Spinal cord (tissue), 10 donors: ENCODE measurements around the gene CEACAM19. TPM values are rescaled to one million over a fixed set of nuclear protein-coding genes. Genes with fewer than 3 reads are reported as not detected.
"Not testable (repeated sequence)": the region's sequence is repeated elsewhere in the genome, so short reads cannot be mapped to it uniquely, and the experiment has no call there.

Experiments used
- DNase-seq, 6 donors: peaks; one replicate each; pipeline versions ENCODE4 v3.0.0 to v3.0.0-alpha.2; 2013 to 2015; ENCODE audit warnings: low spot score in 6 of 6, low read depth in 4 of 6
- H3K27ac ChIP-seq: one replicate; pipeline ENCODE4 v1.5.1; 2013; ENCODE audit warnings: low read depth, low read length, control low read depth
- H3K27me3 ChIP-seq: one replicate; pipeline ENCODE4 v1.6.1; 2013; ENCODE audit warnings: low read length; ENCODE audit not compliant: control insufficient read depth, insufficient read depth
- H3K36me3 ChIP-seq: one replicate; pipeline ENCODE4 v1.6.1; 2013; ENCODE audit warnings: low read length; ENCODE audit not compliant: control insufficient read depth, insufficient read depth
- H3K4me1 ChIP-seq: one replicate; pipeline ENCODE4 v1.6.1; 2013; ENCODE audit warnings: low read length; ENCODE audit not compliant: control insufficient read depth, insufficient read depth
- H3K4me3 ChIP-seq: one replicate; pipeline ENCODE4 v1.5.1; 2013; ENCODE audit warnings: low read depth, low read length, control low read depth
- H3K9me3 ChIP-seq: one replicate; pipeline ENCODE4 v1.6.1; 2013; ENCODE audit warnings: low read length; ENCODE audit not compliant: control insufficient read depth, insufficient read depth
- WGBS: methylation state at CpG from one replicate; pipeline ENCODE4 v1.1.5; 2013; ENCODE audit warnings: missing lambda C conversion rate; ENCODE audit not compliant: insufficient coverage; 5-methylcytosine and 5-hydroxymethylcytosine counted together
- polyA plus RNA-seq, 2 donors: library from polyadenylated mRNA; unstranded; fragments of 120-200 nt; gene quantifications; one replicate each; pipeline ENCODE4 v1.2.1, GENCODE V29; 2013; ENCODE audit not compliant: insufficient read length in 2 of 2
- total RNA-seq, 2 donors: library from RNA; depleted of rRNA in 1 of 2; stranded (reverse); fragments of 120-200 nt in 1 of 2; fragments of >200 nt in 1 of 2; gene quantifications; one replicate each; pipeline versions ENCODE4 v1.2.3 to v1.2.4, GENCODE V29; 2013 to 2014
- donor health status: healthy.

The CEACAM19 gene
- total and polyA plus RNA-seq, 4 donors = 0.79 to 21.5 (median 7.0) TPM

DNA sequence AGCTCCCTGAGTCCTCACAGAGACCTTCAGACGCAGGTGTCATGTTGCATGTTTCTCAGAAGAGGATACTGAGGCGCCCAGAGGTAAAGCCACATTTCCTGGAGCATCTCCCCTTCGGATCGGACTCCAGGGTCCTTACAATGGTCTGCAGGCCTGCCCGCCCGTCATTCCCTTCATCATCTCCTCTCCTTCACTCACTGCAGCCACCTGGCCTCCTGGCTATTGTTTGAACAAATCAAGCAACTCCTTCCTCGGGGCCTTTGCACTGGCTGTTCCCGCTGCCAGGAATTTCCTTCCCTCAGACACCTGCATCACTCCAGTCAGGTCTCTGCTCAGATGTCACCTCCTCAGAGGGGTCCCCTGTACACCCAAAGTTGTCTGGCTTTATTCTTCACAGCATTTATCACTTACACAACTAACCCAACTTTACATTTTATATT is 48.0 kb downstream of the CEACAM19 start:
- H3K27ac ChIP-seq = no peak overlapping the region
- 89% methylated on average over 8 of the region's 8 CpGs for WGBS

DNA sequence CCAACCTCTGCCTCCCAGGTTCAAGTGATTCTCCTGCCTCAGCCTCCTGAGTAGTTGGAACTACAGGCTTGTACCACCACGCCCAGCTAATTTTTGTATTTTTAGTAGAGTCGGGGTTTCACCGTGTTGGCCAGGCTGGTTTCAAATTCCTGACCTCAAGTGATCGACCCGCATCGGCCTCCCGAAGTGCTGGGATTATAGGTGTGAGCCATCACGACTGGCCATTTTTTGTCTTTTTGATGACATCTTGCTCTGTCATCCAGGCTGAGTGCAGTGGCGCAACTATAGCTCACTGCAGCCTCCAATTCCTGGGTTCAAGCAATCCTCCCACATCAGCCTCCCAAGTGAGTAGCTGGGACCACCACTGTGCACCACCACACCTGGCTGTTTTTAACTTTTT is 49.1 kb downstream of the CEACAM19 start:
- not testable (repeated sequence) for H3K36me3 ChIP-seq, DNase-seq, H3K9me3 ChIP-seq, H3K4me3 ChIP-seq, H3K27ac ChIP-seq, H3K27me3 ChIP-seq
- WGBS = 96% methylated on average over 9 of the region's 9 CpGs
- peaks cover 12% of the 10 kb centered on the region for H3K4me1 ChIP-seq

More for the DNA sequence above, 48.0 kb downstream of the CEACAM19 start:
- Histone ChIP-seq H3K4me3 (no peak overlapping the region), H3K36me3 (no peaks in the 10 kb centered on the region), H3K4me1 (peaks cover 12% of the 10 kb centered on the region), H3K9me3 (no peaks in the 10 kb centered on the region), H3K27me3 (no peaks in the 10 kb centered on the region)
- DNase-seq = no peak

DNA sequence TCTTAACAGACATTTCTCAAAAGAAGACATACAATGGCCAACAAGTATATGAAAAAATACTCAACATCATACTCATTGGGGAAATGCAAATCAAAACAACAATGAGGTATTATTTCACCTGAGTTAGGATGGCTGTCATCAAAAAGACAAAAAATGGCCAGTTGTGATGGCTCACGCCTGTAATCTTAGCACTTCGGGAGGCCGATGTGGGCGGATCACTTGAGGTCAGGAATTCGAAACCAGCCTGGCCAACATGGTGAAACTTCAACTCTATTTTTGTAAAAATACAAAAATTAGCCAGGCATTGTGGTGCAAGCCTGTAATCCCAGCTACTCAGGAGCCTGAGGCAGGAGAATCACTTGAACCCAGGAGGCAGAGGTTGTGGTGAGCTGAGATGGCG is 49.7 kb downstream of the CEACAM19 start:
- no peaks in the 10 kb centered on the region for H3K36me3 ChIP-seq
- DNase-seq = no peak
- 83% methylated on average over 5 of the region's 6 CpGs for WGBS
- H3K4me1 ChIP-seq = peaks cover 12% of the 10 kb centered on the region
- H3K27me3 ChIP-seq = peaks cover 6% of the 10 kb centered on the region
- H3K9me3 ChIP-seq = no peaks in the 10 kb centered on the region
- no peak overlapping the region for H3K4me3 ChIP-seq
- H3K27ac ChIP-seq = no peak overlapping the region

DNA sequence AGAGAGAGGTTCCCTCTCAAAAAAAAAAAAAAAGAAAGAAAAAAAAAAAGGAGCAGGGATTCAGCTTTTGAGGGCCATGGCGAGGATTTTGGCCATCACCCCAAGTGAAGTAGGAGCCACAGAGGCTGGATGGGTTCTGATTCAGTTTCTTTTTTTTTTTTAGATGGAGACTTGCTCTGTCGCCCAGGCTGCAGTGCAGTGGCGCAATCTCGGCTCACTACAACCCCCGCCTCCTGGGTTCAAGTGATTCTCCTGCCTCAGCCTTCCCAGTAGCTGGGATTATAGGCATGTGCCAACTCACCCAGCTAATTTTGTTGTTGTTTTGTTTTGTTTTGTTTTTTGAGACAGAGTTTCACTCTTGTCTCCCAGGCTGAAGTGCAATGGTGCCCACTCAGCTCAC is 50.1 kb downstream of the CEACAM19 start:
- H3K27ac ChIP-seq, H3K9me3 ChIP-seq, H3K36me3 ChIP-seq, H3K27me3 ChIP-seq, DNase-seq, H3K4me3 ChIP-seq: not testable (repeated sequence)
- WGBS = 17% methylated on average over 1 of the region's 5 CpGs
- H3K4me1 ChIP-seq = peaks cover 12% of the 10 kb centered on the region

DNA sequence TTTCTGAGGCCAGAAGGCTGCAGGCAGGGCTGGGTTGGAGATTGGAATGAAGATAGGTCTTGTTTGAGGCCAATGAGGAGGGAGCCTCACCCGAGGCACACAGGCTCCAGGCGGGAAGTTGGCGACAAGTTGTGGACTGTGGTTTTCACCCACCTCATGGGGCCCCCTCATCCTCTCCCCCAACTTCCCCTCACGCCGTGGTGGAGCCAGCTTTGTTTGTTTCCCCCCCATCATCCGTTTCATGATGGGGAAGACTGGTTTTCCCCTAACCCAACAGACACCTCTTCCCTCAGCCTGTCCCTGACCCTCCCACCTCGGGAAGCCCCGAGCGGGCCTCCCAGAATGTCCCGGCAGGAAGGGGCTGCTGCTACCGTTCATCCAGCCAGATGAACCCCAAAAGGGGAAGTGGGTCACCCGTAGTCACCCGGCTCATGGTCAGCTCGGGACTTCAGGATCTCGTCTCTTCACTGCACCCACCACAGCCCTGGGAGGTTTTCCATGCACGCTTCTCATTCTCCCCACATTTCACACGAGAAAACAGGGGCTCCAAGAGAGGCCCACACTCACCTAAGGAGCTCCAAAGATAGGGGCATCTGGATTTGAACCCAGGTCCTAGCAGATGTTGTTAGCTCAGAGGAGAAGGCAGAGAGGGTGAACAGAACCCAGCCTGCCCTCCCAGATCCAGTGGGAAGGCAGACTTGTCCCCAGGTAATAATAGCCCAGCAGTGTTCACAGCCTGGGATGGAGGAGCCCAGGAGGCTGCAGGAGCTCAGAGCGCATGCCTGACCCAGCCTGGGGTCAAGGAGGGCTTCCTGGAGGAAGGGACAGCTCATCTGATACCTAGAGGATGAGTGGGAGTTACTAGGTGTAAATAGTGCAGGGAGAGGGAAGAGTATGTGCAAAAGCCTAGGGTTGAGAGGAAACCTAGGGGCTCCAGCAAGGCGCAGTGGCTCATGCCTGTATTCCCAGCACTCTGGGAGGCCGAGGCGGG is 51.1 kb downstream of the CEACAM19 start:
- peaks cover 6% of the 10 kb centered on the region for H3K27me3 ChIP-seq
- H3K4me1 ChIP-seq = peaks cover 12% of the 10 kb centered on the region
- no peak for DNase-seq
- H3K9me3 ChIP-seq = no peaks in the 10 kb centered on the region
- no peak overlapping the region for H3K4me3 ChIP-seq
- 72% methylated on average over 18 of the region's 21 CpGs for WGBS
- no peaks in the 10 kb centered on the region for H3K36me3 ChIP-seq
- no peak overlapping the region for H3K27ac ChIP-seq

DNA sequence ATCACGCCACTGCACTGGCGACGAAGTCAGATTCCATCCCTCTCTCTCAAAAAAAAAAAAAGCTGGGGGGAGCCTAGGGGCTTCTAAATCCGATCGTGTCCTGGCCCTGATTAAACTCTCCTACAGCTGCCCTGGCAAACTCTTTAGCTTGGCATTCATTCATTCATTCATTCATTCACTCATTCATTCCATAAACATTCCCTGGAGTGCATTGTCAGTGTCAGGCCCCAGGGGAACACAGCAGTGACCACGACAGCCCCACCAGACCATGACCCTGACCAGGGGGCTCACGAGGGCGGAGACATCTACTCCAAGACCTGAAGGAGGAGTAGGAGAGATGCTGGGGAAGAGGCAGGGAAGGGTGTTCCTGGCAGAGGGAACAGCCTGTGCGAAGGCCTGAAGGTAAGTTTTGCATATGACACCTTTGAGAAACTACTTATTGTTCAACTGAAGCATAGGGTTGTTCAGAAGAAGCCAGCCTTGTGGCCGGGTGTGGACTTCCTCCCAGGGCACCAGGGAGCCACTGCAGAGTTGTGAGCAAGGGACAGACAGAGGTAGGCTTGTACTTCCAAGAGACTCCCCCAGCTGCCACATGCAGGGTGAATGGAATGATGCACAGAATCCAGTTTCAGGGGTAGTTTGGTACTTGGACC is 52.1 kb downstream of the CEACAM19 start:
- Histone ChIP-seq H3K27ac (no peak overlapping the region), H3K9me3 (no peaks in the 10 kb centered on the region), H3K4me3 (no peak overlapping the region), H3K36me3 (no peaks in the 10 kb centered on the region), H3K27me3 (peaks cover 6% of the 10 kb centered on the region), H3K4me1 (peaks cover 10% of the 10 kb centered on the region)
- no peak for DNase-seq
- WGBS = 63% methylated on average over 5 of the region's 10 CpGs

DNA sequence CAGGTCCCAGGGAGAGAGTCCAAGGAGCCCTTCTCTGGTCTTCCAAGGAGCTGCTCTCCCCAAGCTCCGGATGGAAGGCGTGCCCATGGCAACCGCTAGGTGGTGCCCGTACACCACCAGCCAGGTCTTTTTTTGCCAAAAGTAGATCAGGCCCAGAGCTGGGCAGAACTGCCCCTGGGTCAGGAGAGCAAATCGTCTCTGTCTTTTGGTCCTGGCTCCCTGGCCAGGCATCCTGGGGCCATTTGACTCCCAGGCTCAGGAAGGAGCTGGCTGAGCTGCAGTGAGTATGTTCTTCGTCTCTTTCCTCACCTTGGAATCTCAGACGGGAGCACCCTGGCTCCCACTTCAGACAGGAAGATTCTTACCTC is 52.7 kb downstream of the CEACAM19 start:
- Histone ChIP-seq H3K27me3 (peaks cover 6% of the 10 kb centered on the region), H3K4me1 (peaks cover 5% of the 10 kb centered on the region), H3K4me3 (no peak overlapping the region), H3K9me3 (no peaks in the 10 kb centered on the region), H3K36me3 (no peaks in the 10 kb centered on the region), H3K27ac (no peak overlapping the region)
- DNase-seq = peak in 5 of 6 donors; percentile 32 to 87 (median 53)
- WGBS = 19% methylated on average over 7 of the region's 7 CpGs

DNA sequence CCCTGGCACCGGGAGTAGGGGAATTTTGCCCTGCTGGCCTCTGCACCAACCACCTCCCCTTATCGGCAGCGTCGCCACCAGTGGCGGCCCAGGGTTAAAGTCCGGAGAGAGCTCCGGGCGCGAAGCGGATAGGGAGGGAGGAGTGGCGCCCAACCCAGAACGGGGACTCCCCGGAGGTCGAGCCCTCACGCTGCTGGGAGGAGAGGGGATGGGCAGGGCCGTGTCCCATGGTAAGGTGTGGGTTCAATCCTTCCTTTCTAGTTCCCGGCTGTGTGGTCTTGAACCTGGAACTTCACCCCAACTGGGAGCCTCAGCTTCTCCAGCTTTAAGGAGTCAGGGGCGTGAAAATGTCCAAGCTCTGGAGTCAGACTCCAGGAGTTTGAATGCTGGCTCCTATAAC is 54.0 kb downstream of the CEACAM19 start:
- Histone ChIP-seq H3K36me3 (no peaks in the 10 kb centered on the region), H3K4me1 (no peaks in the 10 kb centered on the region), H3K27ac (no peak overlapping the region), H3K4me3 (no peak overlapping the region), H3K9me3 (no peaks in the 10 kb centered on the region), H3K27me3 (peaks cover 6% of the 10 kb centered on the region)
- DNase-seq = no peak
- WGBS = 21% methylated on average over 7 of the region's 18 CpGs

DNA sequence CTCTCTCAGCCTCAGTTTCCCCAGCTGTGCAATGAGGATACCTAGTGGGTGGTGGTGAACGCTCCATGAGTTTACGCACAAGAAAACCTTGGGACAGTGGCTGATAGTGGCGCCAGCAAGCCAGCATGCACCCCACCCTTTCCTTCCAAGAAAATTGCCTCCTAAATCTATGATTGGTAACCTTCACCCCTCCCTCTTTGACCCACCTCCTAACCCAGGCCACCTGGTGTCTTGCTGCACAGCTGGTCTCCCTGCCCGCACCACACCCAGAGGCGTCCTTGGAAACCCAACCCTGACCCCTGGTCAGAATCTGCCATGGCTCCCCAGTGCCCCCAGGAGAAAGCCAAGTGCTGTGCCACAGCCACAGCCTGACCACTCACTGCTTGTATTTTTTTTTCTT is 54.4 kb downstream of the CEACAM19 start:
- Histone ChIP-seq H3K4me3 (no peak overlapping the region), H3K27me3 (peaks cover 6% of the 10 kb centered on the region), H3K36me3 (no peaks in the 10 kb centered on the region), H3K9me3 (no peaks in the 10 kb centered on the region), H3K27ac (no peak overlapping the region), H3K4me1 (no peaks in the 10 kb centered on the region)
- DNase-seq = no peak
- 79% methylated on average over 5 of the region's 5 CpGs for WGBS
